ENCODE data around the gene SOCS2.

SOCS2 gene

GRCh38 chr12:93582351-93582750 is 9.9 kb downstream of the SOCS2 start:
- Histone ChIP-seq H3K4me3 (ENCODE audit: low read length) (no peak overlapping the region), H3K9ac (ENCODE audit: low read depth, low read length) (no peak overlapping the region), H3K27me3 (ENCODE audit: insufficient read depth, low read length) (no peaks in the 10 kb centered on the region)

GRCh38 chr12:93583627-93584392 is 11.3 kb downstream of the SOCS2 start:
- H3K4me1 ChIP-seq (ENCODE audit: insufficient read depth, low read length), result peaks cover 24% of the 10 kb centered on the region
- H3K36me3 ChIP-seq (ENCODE audit: insufficient read depth, low read depth, low read length), result peaks cover 11% of the 10 kb centered on the region; the same call in 1 of the 2 replicates
- H3K9ac ChIP-seq (ENCODE audit: low read depth, low read length), result peak overlapping the region; percentile 69; the same call in 1 of the 2 replicates
- no peaks in the 10 kb centered on the region for H3K9me3 ChIP-seq (ENCODE audit: insufficient read depth, low read depth, low read length)
- H3K4me3 ChIP-seq (ENCODE audit: low read length), result peak overlapping the region; percentile 53; the same call in 1 of the 2 replicates
- H3K27ac ChIP-seq (ENCODE audit: low read length), result peak overlapping the region; percentile 90
- no peaks in the 10 kb centered on the region for H3K27me3 ChIP-seq (ENCODE audit: insufficient read depth, low read length)

More at GRCh38 chr12:93582351-93582750, 9.9 kb downstream of the SOCS2 start:
- Histone ChIP-seq H3K27ac (ENCODE audit: low read length) (no peak overlapping the region), H3K36me3 (ENCODE audit: insufficient read depth, low read depth, low read length) (peaks cover 25% of the 10 kb centered on the region; the same call in 1 of the 2 replicates), H3K9me3 (ENCODE audit: insufficient read depth, low read depth, low read length) (no peaks in the 10 kb centered on the region), H3K4me1 (ENCODE audit: insufficient read depth, low read length) (peaks cover 29% of the 10 kb centered on the region)

GRCh38 chr12:93585247-93585646 is 12.8 kb downstream of the SOCS2 start:
- no peaks in the 10 kb centered on the region for H3K27me3 ChIP-seq (ENCODE audit: insufficient read depth, low read length)
- no peaks in the 10 kb centered on the region; the same call in 1 of the 2 replicates for H3K36me3 ChIP-seq (ENCODE audit: insufficient read depth, low read depth, low read length)
- H3K27ac ChIP-seq (ENCODE audit: low read length), result no peak overlapping the region
- peaks cover 24% of the 10 kb centered on the region for H3K4me1 ChIP-seq (ENCODE audit: insufficient read depth, low read length)
- H3K9ac ChIP-seq (ENCODE audit: low read depth, low read length), result peak overlapping the region; percentile 42; the same call in 1 of the 2 replicates
- H3K4me3 ChIP-seq (ENCODE audit: low read length), result no peak overlapping the region
- H3K9me3 ChIP-seq (ENCODE audit: insufficient read depth, low read depth, low read length), result no peaks in the 10 kb centered on the region

- Histone ChIP-seq H3K27ac (ENCODE audit: low read length) (no peak overlapping the region), H3K9me3 (ENCODE audit: insufficient read depth, low read depth, low read length) (no peaks in the 10 kb centered on the region), H3K27me3 (ENCODE audit: insufficient read depth, low read length) (peaks cover 18% of the 10 kb centered on the region), H3K4me3 (ENCODE audit: low read length) (no peak overlapping the region), H3K9ac (ENCODE audit: low read depth, low read length) (no peak overlapping the region), H3K36me3 (ENCODE audit: insufficient read depth, low read depth, low read length) (no peaks in the 10 kb centered on the region), H3K4me1 (ENCODE audit: insufficient read depth, low read length) (peaks cover 34% of the 10 kb centered on the region)
These were observed 15.1 kb downstream of the SOCS2 start for GRCh38 chr12:93587611-93588010.

GRCh38 chr12:93589081-93589480 is 16.6 kb downstream of the SOCS2 start:
- no peaks in the 10 kb centered on the region for H3K9me3 ChIP-seq (ENCODE audit: insufficient read depth, low read depth, low read length)
- H3K27me3 ChIP-seq (ENCODE audit: insufficient read depth, low read length), result peaks cover 19% of the 10 kb centered on the region
- H3K36me3 ChIP-seq (ENCODE audit: insufficient read depth, low read depth, low read length), result no peaks in the 10 kb centered on the region
- no peak overlapping the region for H3K4me3 ChIP-seq (ENCODE audit: low read length)
- H3K4me1 ChIP-seq (ENCODE audit: insufficient read depth, low read length), result peaks cover 33% of the 10 kb centered on the region; the same call in 1 of the 2 replicates
- H3K9ac ChIP-seq (ENCODE audit: low read depth, low read length), result no peak overlapping the region
- H3K27ac ChIP-seq (ENCODE audit: low read length), result no peak overlapping the region

- Histone ChIP-seq H3K4me1 (ENCODE audit: insufficient read depth, low read length) (peaks cover 33% of the 10 kb centered on the region; the same call in 1 of the 2 replicates), H3K36me3 (ENCODE audit: insufficient read depth, low read depth, low read length) (no peaks in the 10 kb centered on the region), H3K27ac (ENCODE audit: low read length) (no peak overlapping the region), H3K9ac (ENCODE audit: low read depth, low read length) (peak overlapping the region; percentile 78; the same call in 1 of the 2 replicates), H3K27me3 (ENCODE audit: insufficient read depth, low read length) (peaks cover 19% of the 10 kb centered on the region), H3K9me3 (ENCODE audit: insufficient read depth, low read depth, low read length) (no peaks in the 10 kb centered on the region), H3K4me3 (ENCODE audit: low read length) (peak overlapping the region; percentile 77)
These were observed 18.8 kb downstream of the SOCS2 start for GRCh38 chr12:93591137-93591868.

GRCh38 chr12:93592641-93593406 is 20.3 kb downstream of the SOCS2 start:
- H3K4me3 ChIP-seq (ENCODE audit: low read length), result no peak overlapping the region

GRCh38 chr12:93593843-93594242 is 21.4 kb downstream of the SOCS2 start:
- peaks cover 19% of the 10 kb centered on the region for H3K27me3 ChIP-seq (ENCODE audit: insufficient read depth, low read length)
- H3K27ac ChIP-seq (ENCODE audit: low read length), result no peak overlapping the region
- H3K9ac ChIP-seq (ENCODE audit: low read depth, low read length), result no peak overlapping the region
- H3K36me3 ChIP-seq (ENCODE audit: insufficient read depth, low read depth, low read length), result no peaks in the 10 kb centered on the region
- H3K4me1 ChIP-seq (ENCODE audit: insufficient read depth, low read length), result peaks cover 33% of the 10 kb centered on the region; the same call in 1 of the 2 replicates
- H3K4me3 ChIP-seq (ENCODE audit: low read length), result no peak overlapping the region
- H3K9me3 ChIP-seq (ENCODE audit: insufficient read depth, low read depth, low read length), result no peaks in the 10 kb centered on the region

More at GRCh38 chr12:93592641-93593406, 20.3 kb downstream of the SOCS2 start:
- Histone ChIP-seq H3K36me3 (ENCODE audit: insufficient read depth, low read depth, low read length) (no peaks in the 10 kb centered on the region), H3K4me1 (ENCODE audit: insufficient read depth, low read length) (peaks cover 33% of the 10 kb centered on the region; the same call in 1 of the 2 replicates), H3K27ac (ENCODE audit: low read length) (no peak overlapping the region), H3K9ac (ENCODE audit: low read depth, low read length) (no peak overlapping the region), H3K9me3 (ENCODE audit: insufficient read depth, low read depth, low read length) (no peaks in the 10 kb centered on the region), H3K27me3 (ENCODE audit: insufficient read depth, low read length) (peaks cover 19% of the 10 kb centered on the region)

GRCh38 chr12:93594766-93595311 is 22.4 kb downstream of the SOCS2 start:
- no peaks in the 10 kb centered on the region for H3K9me3 ChIP-seq (ENCODE audit: insufficient read depth, low read depth, low read length)
- no peak overlapping the region for H3K27ac ChIP-seq (ENCODE audit: low read length)
- H3K27me3 ChIP-seq (ENCODE audit: insufficient read depth, low read length), result peaks cover 19% of the 10 kb centered on the region
- H3K36me3 ChIP-seq (ENCODE audit: insufficient read depth, low read depth, low read length), result no peaks in the 10 kb centered on the region
- H3K4me1 ChIP-seq (ENCODE audit: insufficient read depth, low read length), result peaks cover 33% of the 10 kb centered on the region; the same call in 1 of the 2 replicates
- no peak overlapping the region for H3K4me3 ChIP-seq (ENCODE audit: low read length)
- no peak overlapping the region for H3K9ac ChIP-seq (ENCODE audit: low read depth, low read length)

GRCh38 chr12:93595351-93595750 is 22.9 kb downstream of the SOCS2 start:
- Histone ChIP-seq H3K9me3 (ENCODE audit: insufficient read depth, low read depth, low read length) (no peaks in the 10 kb centered on the region), H3K9ac (ENCODE audit: low read depth, low read length) (no peak overlapping the region), H3K27me3 (ENCODE audit: insufficient read depth, low read length) (peaks cover 19% of the 10 kb centered on the region), H3K27ac (ENCODE audit: low read length) (no peak overlapping the region), H3K4me1 (ENCODE audit: insufficient read depth, low read length) (peaks cover 33% of the 10 kb centered on the region; the same call in 1 of the 2 replicates), H3K36me3 (ENCODE audit: insufficient read depth, low read depth, low read length) (no peaks in the 10 kb centered on the region), H3K4me3 (ENCODE audit: low read length) (no peak overlapping the region)

GRCh38 chr12:93597608-93598007 is 25.1 kb downstream of the SOCS2 start:
- H3K27me3 ChIP-seq (ENCODE audit: insufficient read depth, low read length), result peaks cover 1% of the 10 kb centered on the region; the same call in 1 of the 2 replicates
- no peak overlapping the region for H3K27ac ChIP-seq (ENCODE audit: low read length)

More at GRCh38 chr12:93597608-93598007, 25.1 kb downstream of the SOCS2 start:
- no peaks in the 10 kb centered on the region for H3K36me3 ChIP-seq (ENCODE audit: insufficient read depth, low read depth, low read length)
- peaks cover 23% of the 10 kb centered on the region; the same call in 1 of the 2 replicates for H3K4me1 ChIP-seq (ENCODE audit: insufficient read depth, low read length)
- no peak overlapping the region for H3K9ac ChIP-seq (ENCODE audit: low read depth, low read length)
- H3K9me3 ChIP-seq (ENCODE audit: insufficient read depth, low read depth, low read length), result no peaks in the 10 kb centered on the region
- no peak overlapping the region for H3K4me3 ChIP-seq (ENCODE audit: low read length)

Measured in iPS-20b (cell line).